Motor neuron (in vitro differentiated cells): ENCODE data around the gene DOCK7. TPM values are rescaled to one million over a fixed set of nuclear protein-coding genes. Genes with fewer than 3 reads are reported as not detected.
"Not testable (repeated sequence)": the region's sequence is repeated elsewhere in the genome, so short reads cannot be mapped to it uniquely, and the experiment has no call there.

Experiments
- ATAC-seq, 8 experiments: fragments of 200-7000 bp; cut with Tn5 transposase; replicated peaks in 6 of 8; 2 replicates each; pipeline ENCODE4 v1.8.0; 2021; ENCODE audit warnings: mild to moderate bottlenecking in 8 of 8, moderate library complexity in 8 of 8
- H3K27ac ChIP-seq, 2 donors: fragments of 250-450 bp; sonication (Bioruptor Pico); 2 replicates each; pipeline ENCODE4 v1.9.0; 2021; ENCODE audit warnings: antibody characterized with exemption in 2 of 2, mild to moderate bottlenecking in 2 of 2, moderate library complexity in 1 of 2
- H3K4me1 ChIP-seq, 2 donors: fragments of 250-450 bp; sonication (Bioruptor Pico); replicated peaks in 1 of 2; 2 replicates each; pipeline ENCODE4 v1.6.1; 2021; ENCODE audit warnings: antibody characterized with exemption in 2 of 2, mild to moderate bottlenecking in 2 of 2, moderate library complexity in 1 of 2
- H3K4me3 ChIP-seq, 5 donors: fragments of 250-450 bp; sonication (Bioruptor Pico); 2 replicates each; pipeline ENCODE4 v1.9.0; 2021; ENCODE audit warnings: antibody characterized with exemption in 5 of 5, mild to moderate bottlenecking in 5 of 5, moderate library complexity in 4 of 5
- WGBS, 10 experiments: fragments of 450-650 bp; shearing (Covaris generic); methylation state at CpG; one replicate each; pipeline ENCODE4 v1.0.0; 2022; 5-methylcytosine and 5-hydroxymethylcytosine counted together
- in situ Hi-C, 9 experiments: fragments of 400-800 bp; cut with MboI; loops; one replicate each; pipeline ENCODE4 v1.15.0; 2021; ENCODE audit warnings: low sequenced_read_pairs in 9 of 9, low pct_unique_long_range_greater_than_20kb in 2 of 9; ENCODE audit not compliant: unreplicated experiment in 9 of 9
- total RNA-seq, 8 experiments: library from RNA; unstranded; fragments of 300-600 nt; gene quantifications; 2 replicates each; pipeline versions ENCODE4 v1.2.3 to v1.2.4, GENCODE V29; 2022

DOCK7 gene
- total RNA-seq, 8 experiments from 2014 or later = 20.5 to 114 (median 81.6) TPM

GRCh38 chr1:62539028-62539447, 149.1 kb downstream of the DOCK7 start:
- no peak for ATAC-seq
- Histone ChIP-seq H3K4me3 (no peak overlapping the region), H3K27ac (no peak overlapping the region), H3K4me1 (no peaks in the 10 kb centered on the region)
- in situ Hi-C loops = loop anchor here in 1 of 9 experiments (25.0 kb wide), 1 partner anchor 198 kb away; no protein-coding TSS in a partner anchor
- 45 to 100% (median 100%) methylated on average over 1 to 2 of the region's 2 CpGs; no CpG with 5 or more reads in 1 of the 10 experiments for whole genome bisulfite sequencing, 10 experiments

DNA sequence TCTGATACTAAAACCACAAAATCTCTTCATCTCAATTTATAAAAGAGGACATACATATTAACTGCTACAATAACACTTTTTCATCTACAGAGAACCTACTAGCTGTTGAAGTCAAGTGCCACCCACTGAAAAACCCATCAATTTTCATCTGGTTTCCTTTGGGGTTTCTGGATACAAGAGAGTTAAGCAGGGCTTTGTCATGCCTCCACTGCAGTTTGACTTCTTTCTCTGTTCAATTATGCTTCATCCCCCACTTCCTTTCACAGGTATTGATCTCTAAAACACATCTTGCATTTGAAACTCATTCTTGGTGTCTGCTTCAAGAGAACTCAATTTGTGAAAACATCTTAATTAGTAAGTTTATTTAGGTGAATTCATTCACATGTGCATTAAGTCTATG, 151.3 kb downstream of the DOCK7 start:
- no peak for ATAC-seq
- H3K4me1 ChIP-seq = no peaks in the 10 kb centered on the region
- H3K27ac ChIP-seq = no peak overlapping the region
- no peak overlapping the region for H3K4me3 ChIP-seq
- in situ Hi-C loops = loop anchor here in 1 of 9 experiments (25.0 kb wide), 1 partner anchor 200 kb away; no protein-coding TSS in a partner anchor

GRCh38 chr1:62530516-62531154, 157.6 kb downstream of the DOCK7 start:
- peak in 5 of 8 experiments; percentile 48 to 88 (median 62) for ATAC-seq
- H3K4me3 ChIP-seq = no peak overlapping the region
- no peak overlapping the region for H3K27ac ChIP-seq
- WGBS, 10 experiments = 33 to 94% (median 55%) methylated on average over 1 to 6 of the region's 6 CpGs; no CpG with 5 or more reads in 2 of the 10 experiments
- in situ Hi-C loops = loop anchor here in 1 of 9 experiments (25.0 kb wide), 1 partner anchor 207 kb away; no protein-coding TSS in a partner anchor
- no peaks in the 10 kb centered on the region for H3K4me1 ChIP-seq

GRCh38 chr1:62529227-62529626, 159.0 kb downstream of the DOCK7 start:
- Histone ChIP-seq H3K4me1 (no peaks in the 10 kb centered on the region), H3K4me3 (no peak overlapping the region), H3K27ac (no peak overlapping the region)
- in situ Hi-C loops = loop anchor here in 1 of 9 experiments (25.0 kb wide), 1 partner anchor 208 kb away; no protein-coding TSS in a partner anchor
- no peak for ATAC-seq
- 66 to 100% (median 94%) methylated on average over 3 to 4 of the region's 4 CpGs; no CpG with 5 or more reads in 1 of the 10 experiments for WGBS, 10 experiments

- WGBS, 10 experiments = 89 to 100% (median 94%) methylated on average over 3 to 7 of the region's 7 CpGs
- Histone ChIP-seq H3K27ac (no peak overlapping the region), H3K4me3 (no peak overlapping the region), H3K4me1 (no peaks in the 10 kb centered on the region)
- in situ Hi-C loops = loop anchor here in 1 of 9 experiments (25.0 kb wide), 1 partner anchor 209 kb away; no protein-coding TSS in a partner anchor
- no peak for ATAC-seq
These were observed 160.2 kb downstream of the DOCK7 start for GRCh38 chr1:62528015-62528414.

DNA sequence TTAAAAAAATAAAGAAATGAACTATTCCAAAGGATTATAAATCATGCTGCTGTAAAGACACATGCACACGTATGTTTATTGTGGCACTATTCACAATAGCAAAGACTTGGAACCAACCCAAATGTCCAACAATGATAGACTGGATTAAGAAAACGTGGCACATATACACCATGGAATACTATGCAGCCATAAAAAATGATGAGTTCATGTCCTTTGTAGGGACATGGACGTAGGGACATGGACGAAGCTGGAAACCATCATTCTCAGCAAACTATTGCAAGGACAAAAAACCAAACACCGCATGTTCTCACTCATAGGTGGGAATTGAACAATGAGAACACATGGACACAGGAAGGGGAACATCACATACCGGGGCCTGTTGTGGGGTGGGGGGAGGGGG, 160.8 kb downstream of the DOCK7 start:
- not testable (repeated sequence) for ATAC-seq, H3K4me3 ChIP-seq, H3K4me1 ChIP-seq, H3K27ac ChIP-seq
- in situ Hi-C loops = loop anchor here in 1 of 9 experiments (25.0 kb wide), 1 partner anchor 210 kb away; no protein-coding TSS in a partner anchor
- 74 to 100% (median 90%) methylated on average over 1 to 3 of the region's 6 CpGs; no CpG with 5 or more reads in 4 of the 10 experiments for WGBS, 10 experiments

DNA sequence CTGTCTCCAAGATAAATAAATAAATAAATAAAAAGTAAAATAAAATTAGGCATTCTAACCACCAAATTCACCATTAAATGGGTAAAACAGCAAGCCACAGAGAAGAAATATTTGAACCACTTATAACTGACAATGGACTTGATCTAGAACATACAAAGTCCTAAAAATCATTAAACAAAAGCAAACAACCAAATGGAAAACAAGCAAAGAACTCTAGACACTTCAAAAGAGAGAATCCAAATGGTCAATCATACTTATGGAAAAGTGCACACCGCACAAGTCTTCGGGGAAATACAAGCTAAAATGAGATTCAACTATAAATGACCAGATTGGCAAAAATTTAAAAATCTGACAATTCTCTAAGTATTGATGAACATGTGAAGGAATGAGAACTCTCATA, 164.3 kb downstream of the DOCK7 start:
- Histone ChIP-seq H3K4me3 (no peak overlapping the region), H3K27ac (no peak overlapping the region), H3K4me1 (no peaks in the 10 kb centered on the region)
- no peak for ATAC-seq
- 80 to 100% (median 100%) methylated on average over 1 to 2 of the region's 2 CpGs for WGBS, 10 experiments
- in situ Hi-C loops = loop anchor here in 2 of 9 experiments (25.0 kb wide), 1 partner anchor 213 kb away; no protein-coding TSS in a partner anchor

- no peak overlapping the region for H3K27ac ChIP-seq
- H3K4me3 ChIP-seq = no peak overlapping the region
- in situ Hi-C loops = loop anchor here in 3 of 9 experiments (10.0 to 25.0 kb wide), 2 partner anchors 221 to 228 kb away; no protein-coding TSS in a partner anchor
- no peaks in the 10 kb centered on the region for H3K4me1 ChIP-seq
- ATAC-seq = no peak
- 67 to 100% (median 92%) methylated on average over 1 to 2 of the region's 2 CpGs; no CpG with 5 or more reads in 1 of the 10 experiments for WGBS, 10 experiments
These were observed 171.6 kb downstream of the DOCK7 start for GRCh38 chr1:62516600-62516999.

- in situ Hi-C loops = loop anchor here in 3 of 9 experiments (10.0 to 25.0 kb wide), 2 partner anchors 222 to 230 kb away; no protein-coding TSS in a partner anchor
- no peak overlapping the region for H3K27ac ChIP-seq
These were observed 173.3 kb downstream of the DOCK7 start for GRCh38 chr1:62514746-62515423.

DNA sequence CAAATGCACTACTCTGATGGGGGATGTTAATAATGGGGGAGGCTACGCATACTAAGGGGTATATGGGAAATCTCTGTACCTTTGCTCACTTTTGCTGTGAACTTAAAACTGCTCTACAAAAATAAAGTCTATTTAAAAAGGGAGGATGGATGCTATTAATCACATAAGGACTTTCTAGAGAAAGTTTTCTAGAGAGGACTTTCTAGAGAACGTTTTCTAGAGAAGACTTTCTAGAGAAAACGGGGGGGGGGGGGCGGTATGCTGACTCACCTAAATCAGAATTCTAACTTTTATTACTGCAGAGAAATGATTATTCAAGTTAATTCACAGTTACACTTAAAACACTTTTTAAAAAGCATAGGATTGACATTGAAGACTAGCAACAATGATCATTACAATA, 175.2 kb downstream of the DOCK7 start:
- Histone ChIP-seq H3K4me1 (no peaks in the 10 kb centered on the region), H3K4me3 (no peak overlapping the region), H3K27ac (no peak overlapping the region)
- WGBS, 10 experiments = 58 to 93% (median 81%) methylated on average over 2 to 4 of the region's 4 CpGs; no CpG with 5 or more reads in 2 of the 10 experiments
- ATAC-seq = no peak
- in situ Hi-C loops = loop anchor here in 3 of 9 experiments (10.0 to 25.0 kb wide), 2 partner anchors 224 to 232 kb away; no protein-coding TSS in a partner anchor

More at GRCh38 chr1:62514746-62515423, 173.3 kb downstream of the DOCK7 start:
- 75 to 100% (median 99%) methylated on average over 1 to 3 of the region's 3 CpGs for WGBS, 10 experiments
- ATAC-seq = no peak
- H3K4me1 ChIP-seq = no peaks in the 10 kb centered on the region
- H3K4me3 ChIP-seq = no peak overlapping the region

- no peak overlapping the region for H3K27ac ChIP-seq
- in situ Hi-C loops = loop anchor here in 2 of 9 experiments (25.0 kb wide), 1 partner anchor 228 kb away; no protein-coding TSS in a partner anchor
- 43 to 100% (median 83%) methylated on average over 1 of the region's 1 CpG for WGBS, 10 experiments
- no peaks in the 10 kb centered on the region for H3K4me1 ChIP-seq
- ATAC-seq = no peak
- no peak overlapping the region for H3K4me3 ChIP-seq
These were observed 179.2 kb downstream of the DOCK7 start for GRCh38 chr1:62509028-62509427.

GRCh38 chr1:62508187-62508758, 179.9 kb downstream of the DOCK7 start:
- Histone ChIP-seq H3K27ac (no peak overlapping the region), H3K4me1 (no peaks in the 10 kb centered on the region), H3K4me3 (no peak overlapping the region)
- ATAC-seq = peak in 2 of 8 experiments; percentile 32 to 45
- in situ Hi-C loops = loop anchor here in 2 of 9 experiments (25.0 kb wide), 1 partner anchor 229 kb away; no protein-coding TSS in a partner anchor
- WGBS, 10 experiments = 93 to 100% (median 100%) methylated on average over 1 of the region's 1 CpG
